ENCODE data around the gene GLIS1. TPM values are rescaled to one million over a fixed set of nuclear protein-coding genes. Genes with fewer than 3 reads are reported as not detected.

GLIS1 gene
- polyA plus RNA-seq, 3 donors from 2014 or later = not detected

- Mint-ChIP-seq H3K9me3 (peaks cover 0 to 1% (median 0%) of the 10 kb centered on the region in 6 donors), H3K27ac (no peak overlapping the region), H3K4me1 (peaks cover 3 to 17% of the 10 kb centered on the region in 2 donors), H3K27me3 (ENCODE audit: low read depth in 3 of 3) (peaks cover 0 to 5% (median 2%) of the 10 kb centered on the region in 3 donors), H3K36me3 (no peaks in the 10 kb centered on the region), H3K4me3 (no peak overlapping the region)
- no peak for DNase-seq
Measured at GRCh38 chr1:53549287-53549686, 189.7 kb downstream of the GLIS1 start.

- no peak for DNase-seq
- no peaks in the 10 kb centered on the region for H3K36me3 Mint-ChIP-seq
Measured at GRCh38 chr1:53548031-53548491, 190.9 kb downstream of the GLIS1 start.

DNA sequence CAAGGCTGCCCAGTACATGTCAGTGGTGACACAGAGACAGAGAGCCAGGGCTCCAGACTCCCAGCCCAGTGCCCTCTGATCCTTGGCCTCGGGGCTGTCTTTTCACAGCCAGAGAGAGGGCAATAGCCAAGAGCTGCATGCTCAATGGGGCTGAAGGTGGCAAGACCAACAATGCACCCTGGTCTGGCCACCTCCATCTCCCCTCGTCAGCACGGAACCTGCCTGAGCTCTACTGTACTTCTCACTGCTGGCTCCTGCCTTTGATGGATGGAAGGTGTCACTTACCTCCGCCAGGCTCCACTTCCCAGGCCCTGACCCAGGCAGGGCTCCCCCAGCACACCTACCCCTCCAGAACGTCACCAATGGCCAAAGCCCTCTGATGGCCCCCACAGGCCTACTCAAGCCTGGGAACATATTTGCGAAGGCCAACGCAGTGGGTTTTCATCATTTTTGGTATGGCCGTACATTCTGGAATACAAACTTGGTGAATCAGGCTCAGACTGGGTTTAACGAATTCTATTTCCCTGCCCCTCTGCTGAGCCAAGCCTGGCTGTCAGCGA, 191.7 kb downstream of the GLIS1 start:
- Mint-ChIP-seq H3K4me3 (no peak overlapping the region), H3K27me3 (ENCODE audit: low read depth in 3 of 3) (peaks cover 0 to 5% (median 2%) of the 10 kb centered on the region in 3 donors), H3K27ac (no peak overlapping the region), H3K4me1 (peaks cover 3 to 7% of the 10 kb centered on the region in 2 donors), H3K9me3 (peaks cover 0 to 1% (median 0%) of the 10 kb centered on the region in 6 donors), H3K36me3 (no peaks in the 10 kb centered on the region)
- DNase-seq = no peak

More at GRCh38 chr1:53548031-53548491, 190.9 kb downstream of the GLIS1 start:
- Mint-ChIP-seq H3K4me1 (peaks cover 3 to 7% of the 10 kb centered on the region in 2 donors), H3K4me3 (no peak overlapping the region), H3K9me3 (peaks cover 0 to 1% (median 0%) of the 10 kb centered on the region in 6 donors), H3K27me3 (ENCODE audit: low read depth in 3 of 3) (peaks cover 0 to 5% (median 2%) of the 10 kb centered on the region in 3 donors), H3K27ac (no peak overlapping the region)

DNA sequence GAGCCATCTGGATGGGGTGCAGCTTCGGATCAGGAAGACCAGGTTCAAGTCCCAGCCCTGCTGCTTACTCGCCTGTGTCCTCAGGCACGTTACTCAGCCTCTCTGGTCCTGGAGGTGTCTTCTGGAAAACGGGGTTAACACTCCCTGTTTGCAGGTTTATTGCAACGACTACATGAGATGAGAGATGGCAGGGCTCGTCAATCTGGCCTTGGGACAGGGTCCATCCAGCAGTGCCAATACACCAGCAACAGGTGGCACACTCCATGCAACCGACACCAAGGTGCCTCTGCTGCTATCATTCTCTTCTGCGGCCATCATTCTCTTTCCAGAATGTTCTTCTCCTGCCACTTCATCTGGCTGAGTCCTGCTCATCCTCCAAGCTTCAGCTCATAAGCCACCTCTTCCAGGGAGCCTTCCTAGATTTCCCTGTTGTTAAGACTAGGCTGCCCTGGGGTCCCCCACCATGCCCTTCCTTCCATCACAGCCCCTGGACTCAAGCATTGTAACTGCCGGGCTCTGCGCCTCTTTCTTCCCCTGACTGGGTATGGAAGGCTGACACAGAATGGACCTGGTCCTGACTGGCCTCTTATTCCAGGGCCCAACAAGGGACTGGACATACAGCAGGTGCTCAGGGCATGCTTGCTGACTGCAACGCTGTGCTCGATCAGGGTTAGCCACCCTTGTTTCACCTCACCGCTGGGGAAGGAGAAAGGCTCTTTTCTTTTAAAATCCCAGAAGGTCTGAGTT, 192.4 kb downstream of the GLIS1 start:
- H3K27me3 Mint-ChIP-seq (ENCODE audit: low read depth in 3 of 3) = peaks cover 0 to 5% (median 2%) of the 10 kb centered on the region in 3 donors
- DNase-seq = no peak
- no peak overlapping the region for H3K4me3 Mint-ChIP-seq

DNA sequence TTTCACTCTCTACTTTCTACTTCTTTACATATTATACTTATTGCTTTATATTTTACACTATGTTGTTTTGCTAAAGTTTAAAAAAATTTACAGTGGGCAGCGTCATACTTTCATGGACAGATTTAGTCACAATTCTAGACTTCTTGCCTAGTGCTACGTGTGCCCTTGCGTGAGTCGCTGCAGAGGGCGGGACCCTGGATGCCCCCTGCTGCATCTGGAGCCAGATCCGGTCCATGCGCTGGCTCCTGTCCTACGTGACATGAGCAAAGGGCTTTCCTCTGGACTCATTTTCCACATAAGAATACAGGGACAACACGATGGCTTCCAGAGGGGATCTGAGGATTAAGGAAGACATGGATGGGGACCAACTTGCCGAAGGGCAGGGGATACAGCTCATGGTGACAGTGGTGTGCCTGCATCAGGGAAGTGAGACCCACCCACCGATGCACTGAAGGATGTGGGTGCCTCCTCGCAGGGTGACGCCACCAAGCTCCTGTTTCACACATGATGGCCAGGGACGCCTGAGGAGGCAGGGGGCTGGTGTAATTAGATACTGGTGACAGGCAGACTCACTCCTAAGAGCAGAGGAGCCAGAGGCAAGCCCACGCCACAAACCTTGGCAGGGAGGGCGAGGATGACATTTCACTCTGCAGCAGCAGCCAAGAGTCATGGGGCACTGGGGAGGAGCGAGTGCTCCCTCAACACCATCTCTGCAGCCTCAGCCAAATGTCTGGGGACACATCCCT, 193.1 kb downstream of the GLIS1 start:
- H3K36me3 Mint-ChIP-seq = no peaks in the 10 kb centered on the region
- DNase-seq = no peak
- no peaks in the 10 kb centered on the region for H3K9me3 Mint-ChIP-seq
- H3K4me3 Mint-ChIP-seq = no peak overlapping the region
- H3K4me1 Mint-ChIP-seq = peaks cover 3 to 7% of the 10 kb centered on the region in 2 donors
- H3K27ac Mint-ChIP-seq = no peak overlapping the region
- peaks cover 0 to 5% (median 4%) of the 10 kb centered on the region in 3 donors for H3K27me3 Mint-ChIP-seq (ENCODE audit: low read depth in 3 of 3)

More for the DNA sequence above, 192.4 kb downstream of the GLIS1 start:
- H3K36me3 Mint-ChIP-seq = no peaks in the 10 kb centered on the region
- no peak overlapping the region for H3K27ac Mint-ChIP-seq
- H3K4me1 Mint-ChIP-seq = peaks cover 3 to 7% of the 10 kb centered on the region in 2 donors
- no peaks in the 10 kb centered on the region for H3K9me3 Mint-ChIP-seq

- DNase-seq = no peak
- Mint-ChIP-seq H3K4me3 (no peak overlapping the region), H3K36me3 (no peaks in the 10 kb centered on the region), H3K9me3 (no peaks in the 10 kb centered on the region), H3K27ac (no peak overlapping the region), H3K27me3 (ENCODE audit: low read depth in 3 of 3) (peaks cover 0 to 5% (median 4%) of the 10 kb centered on the region in 3 donors), H3K4me1 (peaks cover 0 to under 1% of the 10 kb centered on the region in 2 donors)
Measured at GRCh38 chr1:53544728-53545515, 194.0 kb downstream of the GLIS1 start.

DNA sequence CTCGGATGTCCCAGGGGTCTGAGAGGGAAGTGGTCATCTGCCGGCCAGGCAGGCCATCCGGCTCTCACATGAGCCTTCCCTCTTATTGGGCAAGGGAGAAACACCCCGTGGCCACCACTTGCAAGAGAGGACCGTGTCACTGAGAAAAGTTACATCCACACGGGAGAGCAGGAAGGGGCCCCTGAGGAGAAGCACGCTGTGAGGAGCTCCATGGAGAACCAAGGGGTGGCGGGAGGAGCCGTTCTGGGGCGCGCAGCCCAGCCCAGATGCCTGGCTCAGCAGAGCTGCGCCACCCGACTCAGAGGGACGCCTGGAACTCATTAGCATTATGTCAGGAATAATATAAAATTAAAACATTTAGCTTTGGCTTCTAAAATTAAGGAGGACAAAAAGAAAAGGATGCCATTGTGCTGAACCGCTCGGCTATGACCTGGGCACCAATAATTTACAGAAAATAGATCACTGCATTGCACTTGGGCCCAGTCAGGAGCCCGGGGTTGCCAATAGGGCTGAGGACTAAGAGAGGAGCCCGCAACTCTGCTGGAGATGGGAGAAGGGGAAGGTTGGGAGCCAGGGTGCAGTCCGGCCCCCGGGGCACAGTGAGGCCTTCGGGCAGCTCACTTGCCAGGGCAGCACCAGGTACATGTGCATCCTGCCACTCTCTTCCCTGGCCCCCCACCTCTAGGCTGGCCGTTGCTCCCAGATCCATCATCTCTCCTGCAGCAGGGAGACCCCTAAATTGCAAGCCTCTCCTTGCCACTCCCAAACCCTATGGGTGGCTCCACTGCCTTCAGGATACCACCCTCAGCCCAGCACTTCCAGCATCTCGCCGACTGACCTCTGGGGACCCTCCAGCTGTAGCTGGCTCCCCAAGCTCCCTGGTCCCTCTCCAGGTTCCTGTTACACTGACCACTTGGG, 194.9 kb downstream of the GLIS1 start:
- no peaks in the 10 kb centered on the region for H3K4me1 Mint-ChIP-seq
- no peak overlapping the region for H3K4me3 Mint-ChIP-seq
- H3K27me3 Mint-ChIP-seq (ENCODE audit: low read depth in 3 of 3) = peaks cover 0 to 6% (median 5%) of the 10 kb centered on the region in 3 donors
- no peaks in the 10 kb centered on the region for H3K9me3 Mint-ChIP-seq
- H3K36me3 Mint-ChIP-seq = no peaks in the 10 kb centered on the region
- H3K27ac Mint-ChIP-seq = no peak overlapping the region
- DNase-seq = no peak

- H3K27ac Mint-ChIP-seq = no peak overlapping the region
- DNase-seq = no peak
- H3K4me1 Mint-ChIP-seq = no peaks in the 10 kb centered on the region
- H3K4me3 Mint-ChIP-seq = no peak overlapping the region
- H3K27me3 Mint-ChIP-seq (ENCODE audit: low read depth in 3 of 3) = peaks cover 0 to 6% (median 5%) of the 10 kb centered on the region in 3 donors
- H3K9me3 Mint-ChIP-seq = no peaks in the 10 kb centered on the region
- no peaks in the 10 kb centered on the region for H3K36me3 Mint-ChIP-seq
Measured at GRCh38 chr1:53543130-53543777, 195.7 kb downstream of the GLIS1 start.

- DNase-seq = no peak
- H3K36me3 Mint-ChIP-seq = no peaks in the 10 kb centered on the region
- H3K4me3 Mint-ChIP-seq = no peak overlapping the region
- no peaks in the 10 kb centered on the region for H3K9me3 Mint-ChIP-seq
- H3K27me3 Mint-ChIP-seq (ENCODE audit: low read depth in 3 of 3) = peaks cover 0 to 5% (median 3%) of the 10 kb centered on the region in 3 donors
- H3K27ac Mint-ChIP-seq = peak overlapping the region in 1 of 6 donors; percentile 11
- H3K4me1 Mint-ChIP-seq = no peaks in the 10 kb centered on the region
Measured at GRCh38 chr1:53542551-53542950, 196.4 kb downstream of the GLIS1 start.

- Mint-ChIP-seq H3K9me3 (no peaks in the 10 kb centered on the region), H3K4me3 (no peak overlapping the region), H3K27ac (peak overlapping the region in 1 of 6 donors; percentile 11), H3K27me3 (ENCODE audit: low read depth in 3 of 3) (peaks cover 0 to 5% (median 3%) of the 10 kb centered on the region in 3 donors), H3K36me3 (no peaks in the 10 kb centered on the region), H3K4me1 (no peaks in the 10 kb centered on the region)
- no peak for DNase-seq
Measured at GRCh38 chr1:53541761-53542550, 197.0 kb downstream of the GLIS1 start.

DNA sequence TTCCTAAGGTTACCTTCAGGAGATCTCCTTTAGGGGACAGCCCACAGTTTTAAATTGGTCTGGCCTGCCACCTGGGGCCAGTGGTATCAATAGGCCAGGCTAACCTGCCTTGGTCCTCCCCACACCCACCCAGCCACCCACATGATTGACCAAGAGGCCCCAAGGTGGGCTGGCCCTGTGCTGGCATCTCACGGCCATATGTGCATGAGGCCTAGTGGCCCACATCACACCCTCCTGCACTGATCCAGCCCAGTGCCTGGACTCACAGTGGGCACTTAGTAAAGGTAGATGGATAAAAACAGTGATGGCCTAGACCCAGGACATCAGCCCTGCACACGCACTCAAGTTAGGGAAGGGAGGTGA, 197.7 kb downstream of the GLIS1 start:
- no peak overlapping the region for H3K27ac Mint-ChIP-seq
- peaks cover 0 to 5% (median 3%) of the 10 kb centered on the region in 3 donors for H3K27me3 Mint-ChIP-seq (ENCODE audit: low read depth in 3 of 3)
- no peaks in the 10 kb centered on the region for H3K4me1 Mint-ChIP-seq
- H3K9me3 Mint-ChIP-seq = no peaks in the 10 kb centered on the region
- H3K36me3 Mint-ChIP-seq = no peaks in the 10 kb centered on the region
- no peak for DNase-seq
- H3K4me3 Mint-ChIP-seq = no peak overlapping the region
